BLaER1 treated with 17β-estradiol and CSF1 and Interleukin-3, amounts not matched to agents 10 nM and 100 nM (cell line): Measurements from ENCODE around the gene CLASP2.

ENCODE experiments used
- H3K27ac ChIP-seq, 11 experiments: shearing (Covaris generic); formaldehyde crosslinking; 2 replicates each; pipeline ENCODE4 v1.8.1; 2022
- H3K27me3 ChIP-seq, 11 experiments: shearing (Covaris generic); formaldehyde crosslinking; 2 replicates each; pipeline ENCODE4 v1.8.1; 2022
- H3K36me3 ChIP-seq, 11 experiments: shearing (Covaris generic); formaldehyde crosslinking; 2 replicates each; pipeline ENCODE4 v1.8.1; 2022
- H3K4me1 ChIP-seq, 10 experiments: shearing (Covaris generic); formaldehyde crosslinking; 2 replicates each; pipeline ENCODE4 v1.8.1; 2022
- H3K4me2 ChIP-seq, 11 experiments: shearing (Covaris generic); formaldehyde crosslinking; 2 replicates each; pipeline ENCODE4 v1.8.1; 2022
- H3K4me3 ChIP-seq, 10 experiments: shearing (Covaris generic); formaldehyde crosslinking; 2 replicates each; pipeline ENCODE4 v1.8.1; 2022
- H3K9ac ChIP-seq, 11 experiments: shearing (Covaris generic); formaldehyde crosslinking; 2 replicates each; pipeline ENCODE4 v1.8.1; 2022
- H3K9me3 ChIP-seq, 11 experiments: shearing (Covaris generic); formaldehyde crosslinking; replicated peaks in 1 of 11; 2 replicates each; pipeline ENCODE4 v1.8.1; 2022
- H4K20me1 ChIP-seq, 11 experiments: shearing (Covaris generic); formaldehyde crosslinking; 2 replicates each; pipeline ENCODE4 v1.8.1; 2022
- Cebpa-rat ChIP-seq, 11 experiments: shearing (Covaris generic); IDR thresholded peaks; 2 replicates each; pipeline ENCODE4 v1.8.1; 2022

CLASP2 gene

GRCh38 chr3:33541918-33542317 lies 176.1 kb downstream of the CLASP2 start:
- TF ChIP-seq Cebpa-rat (IDR thresholded peaks at IDR 0.05): no peak
- Histone ChIP-seq H3K4me2 (no peak overlapping the region), H3K27me3 (no peaks in the 10 kb centered on the region), H3K4me3 (no peak overlapping the region), H3K27ac (no peak overlapping the region), H3K9ac (no peak overlapping the region), H4K20me1 (no peaks in the 10 kb centered on the region), H3K4me1 (0 out of 20 replicates have a peak, but pooled peaks cover 0 to 3% (median 0%) of the 10 kb centered on the region in 10 experiments), H3K9me3 (no peaks in the 10 kb centered on the region; a peak in 3 of 22 replicates), H3K36me3 (peaks cover 40 to 87% (median 61%) of the 10 kb centered on the region in 11 experiments)

- Histone ChIP-seq H3K27me3 (no peaks in the 10 kb centered on the region), H3K4me3 (no peak overlapping the region), H4K20me1 (no peaks in the 10 kb centered on the region), H3K9me3 (no peaks in the 10 kb centered on the region), H3K4me2 (no peak overlapping the region), H3K36me3 (peaks cover 54 to 94% (median 82%) of the 10 kb centered on the region in 11 experiments), H3K9ac (no peak overlapping the region), H3K4me1 (0 out of 20 replicates have a peak, but pooled peaks cover 0 to 3% (median 0%) of the 10 kb centered on the region in 10 experiments), H3K27ac (no peak overlapping the region)
- no peak for TF ChIP-seq Cebpa-rat (IDR thresholded peaks at IDR 0.05)
Observed at GRCh38 chr3:33538678-33539339, 179.2 kb downstream of the CLASP2 start.

GRCh38 chr3:33537133-33537532 lies 180.9 kb downstream of the CLASP2 start:
- no peaks in the 10 kb centered on the region for H4K20me1 ChIP-seq
- no peak overlapping the region for H3K27ac ChIP-seq
- no peak overlapping the region for H3K4me2 ChIP-seq
- no peak overlapping the region for H3K4me3 ChIP-seq
- no peak overlapping the region for H3K9ac ChIP-seq
- H3K4me1 ChIP-seq: 0 out of 20 replicates have a peak, but pooled peaks cover 0 to 3% (median 0%) of the 10 kb centered on the region in 10 experiments
- no peak for TF ChIP-seq Cebpa-rat (IDR thresholded peaks at IDR 0.05)
- H3K9me3 ChIP-seq: no peaks in the 10 kb centered on the region
- peaks cover 56 to 98% (median 84%) of the 10 kb centered on the region in 11 experiments for H3K36me3 ChIP-seq
- no peaks in the 10 kb centered on the region for H3K27me3 ChIP-seq

DNA sequence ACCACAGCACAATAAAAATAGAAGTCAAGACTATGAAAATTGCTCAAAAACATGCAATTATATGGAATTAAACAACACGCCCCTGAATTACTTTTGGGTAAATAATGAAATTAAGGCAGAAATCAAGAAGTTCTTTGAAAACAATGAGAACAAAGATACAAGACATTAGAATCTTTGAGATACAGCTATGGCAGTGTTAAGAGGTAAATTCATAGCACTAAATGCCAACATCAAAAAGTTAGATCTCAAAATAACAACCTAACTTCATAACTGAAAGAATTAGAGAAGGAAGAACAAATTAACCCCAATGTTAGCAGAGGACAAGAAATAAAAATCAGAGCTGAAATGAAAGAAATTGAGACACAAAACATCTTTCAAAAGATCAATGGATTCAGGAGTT lies 191.3 kb downstream of the CLASP2 start:
- Histone ChIP-seq H4K20me1 (no peaks in the 10 kb centered on the region), H3K27ac (no peak overlapping the region), H3K4me1 (no peaks in the 10 kb centered on the region), H3K36me3 (peaks cover 81 to 99% (median 91%) of the 10 kb centered on the region in 11 experiments), H3K27me3 (no peaks in the 10 kb centered on the region), H3K9me3 (peaks cover 59 to 79% (median 68%) of the 10 kb centered on the region in 11 experiments), H3K9ac (no peak overlapping the region), H3K4me3 (no peak overlapping the region), H3K4me2 (no peak overlapping the region)
- TF ChIP-seq Cebpa-rat (IDR thresholded peaks at IDR 0.05): no peak

- peaks cover 55 to 69% (median 65%) of the 10 kb centered on the region in 11 experiments for H3K9me3 ChIP-seq
- no peaks in the 10 kb centered on the region for H3K27me3 ChIP-seq
- no peak overlapping the region for H3K9ac ChIP-seq
Observed at GRCh38 chr3:33525232-33525631, 192.8 kb downstream of the CLASP2 start.

GRCh38 chr3:33523093-33523667 lies 194.9 kb downstream of the CLASP2 start:
- no peak overlapping the region for H3K4me2 ChIP-seq
- H3K4me3 ChIP-seq: no peak overlapping the region
- H3K9me3 ChIP-seq: peaks cover 37 to 48% (median 45%) of the 10 kb centered on the region in 11 experiments
- H3K36me3 ChIP-seq: peaks cover 55 to 98% (median 75%) of the 10 kb centered on the region in 11 experiments
- H3K4me1 ChIP-seq: no peaks in the 10 kb centered on the region
- H4K20me1 ChIP-seq: no peaks in the 10 kb centered on the region
- no peak for TF ChIP-seq Cebpa-rat (IDR thresholded peaks at IDR 0.05)
- H3K27ac ChIP-seq: no peak overlapping the region
- H3K9ac ChIP-seq: no peak overlapping the region
- H3K27me3 ChIP-seq: no peaks in the 10 kb centered on the region

More at GRCh38 chr3:33525232-33525631, 192.8 kb downstream of the CLASP2 start:
- no peak for TF ChIP-seq Cebpa-rat (IDR thresholded peaks at IDR 0.05)
- no peak overlapping the region for H3K27ac ChIP-seq
- no peak overlapping the region for H3K4me2 ChIP-seq
- H3K4me3 ChIP-seq: no peak overlapping the region
- no peaks in the 10 kb centered on the region for H3K4me1 ChIP-seq
- peaks cover 68 to 99% (median 84%) of the 10 kb centered on the region in 11 experiments for H3K36me3 ChIP-seq
- H4K20me1 ChIP-seq: no peaks in the 10 kb centered on the region

GRCh38 chr3:33521736-33522135 lies 196.3 kb downstream of the CLASP2 start:
- Histone ChIP-seq H3K27ac (no peak overlapping the region), H3K4me3 (no peak overlapping the region), H3K9me3 (peaks cover 22 to 34% (median 30%) of the 10 kb centered on the region in 11 experiments), H3K4me2 (no peak overlapping the region), H3K9ac (no peak overlapping the region), H4K20me1 (no peaks in the 10 kb centered on the region), H3K27me3 (no peaks in the 10 kb centered on the region), H3K4me1 (peaks cover 0 to 9% (median 2%) of the 10 kb centered on the region in 10 experiments; a peak in 8 of 20 replicates), H3K36me3 (peaks cover 43 to 98% (median 72%) of the 10 kb centered on the region in 11 experiments)
- no peak for TF ChIP-seq Cebpa-rat (IDR thresholded peaks at IDR 0.05)

GRCh38 chr3:33513262-33513863 lies 204.7 kb downstream of the CLASP2 start:
- Histone ChIP-seq H3K9ac (no peak overlapping the region), H3K4me2 (no peak overlapping the region), H3K4me3 (no peak overlapping the region), H3K9me3 (peaks cover 0 to 6% (median under 1%) of the 10 kb centered on the region in 11 experiments; a peak in 5 of 22 replicates), H3K36me3 (peaks cover 64 to 91% (median 80%) of the 10 kb centered on the region in 11 experiments), H3K27ac (no peak overlapping the region), H4K20me1 (no peaks in the 10 kb centered on the region), H3K4me1 (peaks cover 0 to 9% (median 2%) of the 10 kb centered on the region in 10 experiments; a peak in 8 of 20 replicates), H3K27me3 (no peaks in the 10 kb centered on the region)
- TF ChIP-seq Cebpa-rat (IDR thresholded peaks at IDR 0.05): no peak

GRCh38 chr3:33505027-33505426 lies 213.0 kb downstream of the CLASP2 start:
- Histone ChIP-seq H3K27ac (no peak overlapping the region), H3K9ac (no peak overlapping the region), H3K4me3 (no peak overlapping the region), H4K20me1 (no peaks in the 10 kb centered on the region), H3K36me3 (peaks cover 80 to 94% (median 86%) of the 10 kb centered on the region in 11 experiments), H3K4me1 (peaks cover 0 to 8% (median 0%) of the 10 kb centered on the region in 10 experiments; a peak in 1 of 20 replicates), H3K27me3 (no peaks in the 10 kb centered on the region), H3K4me2 (no peak overlapping the region), H3K9me3 (peaks cover 40 to 47% (median 45%) of the 10 kb centered on the region in 11 experiments)
- TF ChIP-seq Cebpa-rat (IDR thresholded peaks at IDR 0.05): no peak
